GM21717 (cell line): Measurements from ENCODE around the gene CLEC14A.

Source experiments
- ATAC-seq: cut with Tn5 transposase; IDR thresholded peaks from one replicate; pipeline ENCODE4 v1.9.1; 2021; ENCODE audit warnings: mild to moderate bottlenecking, moderate library complexity; ENCODE audit not compliant: unreplicated experiment

CLEC14A gene, protein sequence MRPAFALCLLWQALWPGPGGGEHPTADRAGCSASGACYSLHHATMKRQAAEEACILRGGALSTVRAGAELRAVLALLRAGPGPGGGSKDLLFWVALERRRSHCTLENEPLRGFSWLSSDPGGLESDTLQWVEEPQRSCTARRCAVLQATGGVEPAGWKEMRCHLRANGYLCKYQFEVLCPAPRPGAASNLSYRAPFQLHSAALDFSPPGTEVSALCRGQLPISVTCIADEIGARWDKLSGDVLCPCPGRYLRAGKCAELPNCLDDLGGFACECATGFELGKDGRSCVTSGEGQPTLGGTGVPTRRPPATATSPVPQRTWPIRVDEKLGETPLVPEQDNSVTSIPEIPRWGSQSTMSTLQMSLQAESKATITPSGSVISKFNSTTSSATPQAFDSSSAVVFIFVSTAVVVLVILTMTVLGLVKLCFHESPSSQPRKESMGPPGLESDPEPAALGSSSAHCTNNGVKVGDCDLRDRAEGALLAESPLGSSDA

DNA sequence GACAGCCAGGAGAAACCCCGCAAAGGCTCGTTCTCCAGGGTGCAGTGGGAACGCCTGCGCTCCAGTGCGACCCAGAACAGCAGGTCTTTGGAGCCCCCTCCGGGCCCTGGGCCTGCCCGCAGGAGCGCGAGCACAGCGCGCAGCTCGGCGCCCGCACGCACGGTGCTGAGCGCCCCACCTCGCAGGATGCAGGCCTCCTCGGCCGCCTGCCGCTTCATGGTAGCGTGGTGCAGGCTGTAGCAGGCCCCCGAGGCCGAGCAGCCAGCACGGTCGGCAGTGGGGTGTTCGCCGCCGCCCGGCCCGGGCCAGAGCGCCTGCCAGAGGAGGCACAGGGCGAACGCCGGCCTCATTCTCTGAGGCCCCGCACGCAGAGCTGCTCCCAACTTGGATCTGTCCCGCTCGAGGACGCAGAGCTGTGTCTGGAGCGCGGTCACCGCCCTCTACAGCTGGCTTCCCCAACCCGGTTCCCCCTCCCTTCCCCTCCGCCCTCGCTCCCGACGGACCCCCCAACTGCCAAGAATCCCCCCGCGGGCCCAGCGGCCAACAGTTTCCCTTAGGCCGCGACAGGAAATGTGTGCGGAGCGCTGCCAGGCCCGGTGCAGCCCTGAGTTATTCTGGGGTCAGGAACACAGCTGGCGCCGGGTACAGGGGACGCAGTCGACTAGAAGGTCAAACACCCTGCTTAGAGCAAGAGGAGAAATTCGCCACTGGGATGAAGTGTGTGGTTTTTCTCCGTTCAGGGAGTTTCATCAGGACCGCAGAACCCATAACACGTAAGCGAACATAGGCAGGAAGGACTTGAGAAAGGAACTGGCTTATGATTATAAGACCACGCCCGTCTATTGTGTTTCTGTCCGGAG lies at the start of gene CLEC14A:
TSS of gene CLEC14A (minus strand) at position 421 of the 860 bp plus-strand sequence. CDS start at position 350, 71 bp downstream.
- ATAC-seq: no peak

DNA sequence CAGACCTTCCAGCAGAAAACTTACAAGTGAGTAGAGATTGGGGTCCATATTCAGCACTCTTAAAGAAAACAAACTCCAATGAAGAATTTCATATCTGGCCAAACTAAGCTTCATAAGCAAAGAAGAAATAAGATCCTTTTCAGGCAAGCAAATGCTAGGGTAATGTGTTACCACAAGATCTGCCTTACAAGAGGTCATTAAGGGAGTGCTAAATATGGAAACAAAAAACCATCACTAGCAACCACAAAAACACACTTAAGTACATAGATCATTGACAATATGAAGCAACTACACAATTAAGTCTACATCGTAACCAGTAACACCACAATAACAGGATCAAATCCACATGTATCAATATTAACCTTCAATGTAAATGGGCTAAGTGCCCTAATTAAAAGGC lies 47.1 kb upstream of the CLEC14A start:
- ATAC-seq: no peak

DNA sequence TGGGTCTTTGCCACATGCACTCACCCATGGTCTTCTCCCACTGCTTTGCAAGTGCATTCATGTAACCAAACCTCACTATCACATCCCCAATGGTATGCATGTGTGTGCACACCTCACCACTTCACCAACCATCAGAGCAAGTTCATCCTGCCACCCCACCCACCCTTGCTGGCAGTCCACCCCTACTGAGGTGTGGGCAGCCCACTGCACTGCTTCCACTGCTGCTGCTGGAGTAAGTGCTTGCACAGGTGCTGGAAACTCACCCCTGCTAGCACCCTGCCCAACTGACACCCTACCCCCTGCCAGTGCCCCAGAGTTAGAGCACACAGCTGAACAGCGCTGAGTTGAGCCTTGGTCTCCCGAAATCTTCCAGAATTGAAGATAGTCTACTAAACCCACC lies 46.1 kb upstream of the CLEC14A start:
- no peak for ATAC-seq

DNA sequence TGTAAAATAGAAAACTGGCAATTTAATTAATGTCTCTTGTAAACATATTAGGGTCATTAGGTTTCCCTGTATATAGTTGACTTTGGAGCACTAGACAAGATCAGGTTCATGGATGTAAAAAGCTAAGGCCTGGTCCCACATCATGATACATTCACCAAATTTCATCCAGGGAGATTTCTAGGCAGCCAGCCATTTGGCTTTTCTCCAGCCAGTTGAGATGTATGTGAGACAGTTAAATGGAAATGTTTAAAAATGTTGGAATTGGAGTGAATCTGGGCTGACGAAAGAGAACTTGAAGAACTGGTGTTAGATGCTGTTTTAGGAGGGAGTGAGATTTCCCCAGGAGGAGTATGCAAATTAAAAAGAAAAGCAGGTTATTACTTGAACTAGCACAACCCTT lies 41.8 kb upstream of the CLEC14A start:
- ATAC-seq: no peak

DNA sequence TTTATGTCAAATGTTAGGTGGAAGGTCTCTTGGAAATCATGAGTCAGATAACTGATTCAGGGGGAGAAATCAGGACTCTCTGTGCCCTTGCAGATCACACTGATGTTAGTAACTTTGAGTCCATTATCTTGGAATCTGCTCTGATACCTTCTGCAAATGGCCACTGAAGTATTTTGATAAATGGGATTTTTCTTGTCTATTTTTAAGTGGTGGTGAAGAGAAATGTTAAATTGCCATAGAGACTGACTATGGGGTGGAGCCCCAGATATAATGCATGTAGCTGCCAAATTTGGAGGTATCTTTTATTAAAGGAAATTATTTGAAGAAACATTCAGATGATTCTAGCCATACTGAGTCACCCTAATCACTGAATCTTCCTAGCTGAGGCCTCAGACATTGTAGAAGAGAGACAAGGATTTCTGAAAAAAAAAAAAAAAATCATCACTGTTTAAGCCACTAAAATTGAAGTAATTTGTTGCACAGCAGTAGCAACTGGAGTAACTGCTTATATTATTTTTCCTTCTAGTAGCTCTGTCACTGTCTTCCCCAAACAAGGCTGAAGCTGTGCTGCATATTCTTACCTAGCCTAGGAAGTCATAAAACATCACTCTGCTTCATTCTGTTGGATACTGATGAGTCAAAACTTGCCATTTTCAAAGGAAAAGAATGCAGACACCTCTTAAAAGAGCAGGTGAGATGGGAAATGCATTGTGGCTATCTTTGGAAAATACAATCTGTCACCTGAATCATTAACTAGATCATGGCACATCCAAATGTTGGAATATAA lies 36.0 kb upstream of the CLEC14A start:
- ATAC-seq: no peak

DNA sequence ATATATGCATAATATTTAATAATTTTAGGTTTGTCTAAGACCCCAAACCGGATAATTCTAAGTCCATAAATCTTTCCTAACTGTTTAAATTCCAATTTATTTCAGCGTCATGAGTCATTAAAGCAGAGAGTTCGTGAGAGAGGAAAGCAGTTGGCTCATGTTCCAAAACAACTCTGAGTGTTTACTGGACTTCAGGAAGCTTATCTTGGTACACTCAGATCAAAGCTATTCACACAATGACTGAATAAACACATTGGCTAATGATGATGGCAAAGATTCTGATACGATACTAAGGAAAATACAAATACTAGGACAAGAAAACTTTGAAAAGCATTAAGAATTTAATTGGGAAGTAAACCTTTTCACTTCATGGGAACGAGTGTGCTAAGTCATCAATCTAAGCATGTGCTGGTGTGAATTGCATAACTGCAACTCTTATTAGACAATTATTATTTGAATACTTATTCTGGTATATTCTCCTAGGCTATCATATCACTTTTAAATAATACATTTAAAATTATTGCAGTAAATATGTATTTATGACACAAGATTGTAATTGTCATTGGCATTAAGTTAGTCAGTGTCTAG lies 34.8 kb upstream of the CLEC14A start:
- ATAC-seq: no peak

DNA sequence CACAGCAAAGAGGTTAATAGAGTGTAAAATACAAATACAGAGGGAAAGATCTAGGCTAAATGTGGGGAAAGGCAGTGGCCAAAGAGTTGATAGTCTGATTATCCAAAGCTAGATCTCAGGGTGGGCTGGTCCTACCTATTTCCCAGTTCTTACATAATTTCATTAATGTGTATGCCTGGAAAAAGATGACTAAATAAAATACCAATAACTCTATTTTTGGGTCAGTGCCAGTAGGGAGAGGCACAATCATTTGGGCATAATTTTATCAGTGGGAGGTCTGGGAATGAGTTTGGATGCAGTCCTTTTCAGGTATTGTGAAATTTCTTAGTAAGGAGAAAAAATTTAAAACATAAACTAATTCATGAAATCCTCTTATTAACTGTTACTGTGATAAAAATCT lies 30.6 kb upstream of the CLEC14A start:
- no peak for ATAC-seq

DNA sequence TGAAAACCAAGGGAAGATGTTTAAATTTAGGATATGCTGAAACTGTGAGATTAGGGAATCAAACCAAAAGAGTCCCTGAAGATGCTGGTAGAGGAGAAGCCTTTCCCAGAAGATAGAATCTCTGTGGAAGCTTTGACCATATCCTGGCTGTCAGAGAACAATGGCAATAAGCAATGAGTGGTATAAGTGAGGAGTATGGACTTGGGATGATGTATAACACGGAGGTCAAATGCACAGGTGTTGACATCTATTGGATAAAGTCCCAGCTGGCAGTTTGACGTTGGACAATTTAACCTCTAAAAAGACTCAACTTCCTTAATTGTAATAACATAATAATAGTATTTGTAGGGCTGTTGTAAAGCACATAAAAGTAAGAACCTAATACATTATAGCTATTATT lies 30.1 kb upstream of the CLEC14A start:
- ATAC-seq: no peak

DNA sequence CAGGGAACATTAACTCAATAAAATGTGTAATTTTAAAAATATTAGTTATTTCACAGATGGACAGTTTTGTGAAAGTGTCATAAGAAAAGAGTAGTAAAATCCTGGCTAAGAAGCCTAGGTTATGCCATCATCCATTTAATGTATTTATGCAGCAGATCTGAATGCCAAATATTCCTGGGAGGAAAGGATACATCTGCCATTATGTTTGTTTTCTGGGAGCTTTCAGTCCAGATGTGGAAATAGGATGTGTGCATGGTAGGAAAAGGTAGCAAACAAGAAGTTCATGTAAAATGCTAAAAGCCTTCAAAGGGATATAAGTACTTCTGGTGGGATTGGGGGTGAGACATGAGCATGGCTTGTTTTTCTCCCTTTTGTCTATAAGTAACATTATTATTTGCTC lies 27.0 kb upstream of the CLEC14A start:
- ATAC-seq: no peak

DNA sequence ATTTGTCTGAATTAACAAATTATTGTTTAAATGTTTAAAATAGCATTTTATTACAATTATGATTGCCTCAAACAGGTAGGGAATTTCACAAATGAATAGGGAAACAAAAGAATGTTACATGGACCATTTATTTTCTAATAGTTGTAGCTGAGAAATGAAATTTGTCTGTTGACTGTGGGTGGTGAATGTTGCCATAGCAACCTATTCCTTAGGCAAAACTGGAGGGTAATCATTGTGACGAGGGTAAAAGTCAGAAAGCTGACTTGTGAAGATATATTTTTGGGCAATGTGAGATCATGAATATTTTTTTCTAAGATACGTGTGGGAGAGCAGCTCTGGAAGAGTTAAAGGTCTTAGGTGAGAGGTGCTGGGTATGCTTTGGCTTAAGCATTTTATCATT lies 24.2 kb upstream of the CLEC14A start:
- no peak for ATAC-seq

DNA sequence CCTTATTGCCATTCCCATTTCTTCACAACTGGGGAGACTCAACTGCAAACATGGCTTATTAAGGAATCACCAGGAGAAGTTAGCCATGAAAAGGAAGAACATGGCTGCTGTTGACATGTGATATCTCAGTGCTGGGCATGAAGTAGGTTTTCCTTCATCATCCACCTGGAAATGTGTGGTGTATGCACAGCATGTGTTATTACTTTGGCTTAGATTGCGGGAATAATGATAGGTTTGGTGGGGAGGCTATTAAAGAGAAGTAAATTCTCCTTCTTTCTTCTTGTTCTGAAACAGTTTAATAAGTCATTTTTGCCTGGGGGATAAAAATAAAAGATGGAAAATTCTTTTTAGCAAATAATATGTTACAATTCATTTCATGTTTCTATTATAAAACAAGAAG lies 23.7 kb upstream of the CLEC14A start:
- ATAC-seq: no peak

DNA sequence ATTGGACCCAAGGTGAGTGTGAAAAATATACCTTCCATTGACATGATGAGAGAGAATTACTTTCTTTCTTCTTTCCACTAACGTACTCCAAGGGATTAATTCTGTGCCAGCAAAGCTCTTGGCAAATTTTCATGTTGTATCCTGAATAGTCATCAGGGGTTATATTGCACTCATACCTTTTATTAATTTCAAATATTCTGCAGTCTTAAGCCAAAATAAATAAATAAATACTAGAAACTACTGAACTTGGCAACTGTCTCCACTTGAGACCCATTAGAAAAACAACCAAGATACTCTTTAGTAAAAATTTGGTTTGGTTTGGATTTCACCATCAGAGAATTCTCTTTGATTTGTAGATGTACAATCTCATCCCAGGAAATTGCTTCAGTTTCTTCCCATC lies 22.1 kb upstream of the CLEC14A start:
- ATAC-seq: no peak

DNA sequence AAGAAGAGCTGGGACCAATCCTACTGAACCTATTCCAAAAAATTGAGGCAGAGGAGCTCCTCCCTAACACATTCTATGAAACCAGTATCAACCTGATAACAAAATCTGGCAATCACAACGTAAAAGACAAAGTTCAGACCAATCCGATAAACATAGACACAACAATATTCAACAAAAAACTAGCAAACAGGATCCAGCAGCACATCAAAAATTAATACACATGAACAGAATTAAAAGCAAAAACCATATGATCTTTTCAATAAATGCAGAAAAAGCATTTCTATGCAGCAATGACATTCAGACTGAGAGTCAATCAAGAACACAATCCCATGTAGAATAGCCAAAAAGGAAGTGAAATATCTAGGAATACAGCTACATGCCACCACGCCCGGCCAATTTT lies 7.0 kb upstream of the CLEC14A start:
- no peak for ATAC-seq

DNA sequence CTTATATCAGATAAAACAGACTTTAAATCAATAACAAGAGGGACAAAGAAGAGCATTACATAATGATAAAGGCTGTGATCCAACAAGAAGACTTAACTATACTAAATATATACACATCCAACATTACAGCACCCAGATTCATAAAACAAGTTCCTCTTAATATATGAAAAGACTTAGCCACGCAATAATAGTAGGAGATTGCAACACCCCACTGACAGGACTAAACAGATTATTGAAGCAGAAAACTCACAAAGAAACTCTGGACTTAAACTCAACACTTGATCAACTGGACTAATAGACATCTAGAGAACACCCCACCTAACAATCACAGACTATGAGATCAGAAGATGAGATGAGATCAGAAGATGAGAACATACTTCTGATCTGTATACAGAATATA lies 5.7 kb upstream of the CLEC14A start:
- ATAC-seq: no peak

DNA sequence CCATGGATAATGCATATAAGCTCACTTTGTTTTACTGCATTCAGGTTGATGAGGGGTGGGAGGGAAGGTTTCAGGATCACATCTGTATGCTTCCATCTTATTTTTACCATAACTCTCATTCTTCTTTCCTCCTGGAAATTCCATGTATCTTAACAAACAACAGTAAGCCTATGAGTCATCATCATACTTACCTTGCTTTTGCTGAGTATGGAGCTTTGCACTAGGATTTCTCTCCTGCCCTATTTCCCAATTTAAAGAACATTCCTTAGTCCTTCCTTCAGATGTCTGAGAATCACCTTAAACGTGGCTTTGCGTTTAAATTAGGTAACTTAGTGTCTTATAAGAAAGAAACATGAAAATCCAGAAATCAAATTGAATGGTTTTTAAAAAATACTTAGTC lies 1.6 kb upstream of the CLEC14A start:
- no peak for ATAC-seq

DNA sequence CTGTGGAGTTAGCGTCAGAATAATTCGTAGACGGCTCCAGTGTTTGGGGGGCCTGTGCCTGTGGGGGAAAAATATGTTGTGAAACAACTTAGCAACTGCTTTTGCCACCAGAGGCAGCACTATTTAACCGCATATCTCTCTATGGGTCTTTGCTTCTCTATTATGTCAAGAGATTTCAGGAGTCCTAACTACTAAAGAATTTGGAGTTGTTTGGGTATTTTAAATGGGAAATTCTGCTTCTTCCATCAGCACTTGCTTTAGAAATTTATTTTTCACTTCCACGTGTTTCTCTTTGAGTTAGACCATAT lies 594 bp upstream of the CLEC14A start:
- ATAC-seq: no peak

DNA sequence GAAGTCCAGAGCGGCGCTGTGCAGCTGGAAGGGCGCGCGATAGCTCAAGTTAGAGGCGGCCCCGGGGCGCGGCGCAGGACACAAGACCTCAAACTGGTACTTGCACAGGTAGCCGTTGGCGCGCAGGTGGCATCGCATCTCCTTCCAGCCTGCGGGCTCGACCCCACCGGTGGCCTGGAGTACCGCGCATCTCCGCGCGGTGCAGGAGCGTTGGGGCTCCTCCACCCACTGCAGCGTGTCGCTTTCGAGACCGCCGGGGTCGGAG lies 553 bp downstream of the CLEC14A start:
- ATAC-seq: no peak

DNA sequence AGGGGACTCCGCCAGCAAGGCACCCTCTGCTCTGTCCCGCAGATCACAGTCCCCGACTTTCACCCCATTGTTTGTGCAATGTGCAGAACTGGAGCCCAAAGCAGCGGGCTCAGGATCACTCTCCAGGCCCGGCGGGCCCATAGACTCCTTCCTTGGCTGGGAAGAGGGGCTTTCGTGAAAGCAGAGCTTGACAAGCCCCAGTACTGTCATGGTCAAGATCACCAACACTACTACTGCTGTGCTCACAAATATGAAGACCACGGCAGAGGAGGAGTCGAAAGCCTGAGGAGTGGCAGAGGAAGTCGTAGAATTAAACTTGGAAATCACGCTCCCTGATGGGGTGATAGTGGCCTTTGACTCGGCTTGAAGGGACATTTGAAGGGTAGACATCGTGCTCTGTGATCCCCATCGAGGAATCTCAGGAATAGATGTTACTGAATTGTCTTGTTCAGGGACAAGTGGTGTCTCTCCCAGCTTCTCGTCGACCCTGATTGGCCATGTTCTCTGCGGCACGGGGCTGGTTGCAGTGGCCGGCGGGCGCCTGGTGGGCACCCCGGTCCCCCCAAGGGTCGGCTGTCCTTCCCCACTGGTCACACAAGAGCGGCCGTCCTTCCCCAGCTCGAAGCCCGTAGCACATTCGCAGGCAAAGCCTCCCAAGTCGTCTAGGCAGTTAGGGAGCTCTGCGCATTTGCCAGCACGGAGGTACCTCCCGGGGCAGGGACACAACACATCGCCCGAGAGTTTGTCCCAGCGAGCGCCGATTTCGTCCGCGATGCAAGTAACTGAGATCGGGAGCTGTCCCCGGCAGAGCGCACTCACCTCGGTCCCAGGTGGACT lies 1.1 kb downstream of the CLEC14A start:
- ATAC-seq: no peak

DNA sequence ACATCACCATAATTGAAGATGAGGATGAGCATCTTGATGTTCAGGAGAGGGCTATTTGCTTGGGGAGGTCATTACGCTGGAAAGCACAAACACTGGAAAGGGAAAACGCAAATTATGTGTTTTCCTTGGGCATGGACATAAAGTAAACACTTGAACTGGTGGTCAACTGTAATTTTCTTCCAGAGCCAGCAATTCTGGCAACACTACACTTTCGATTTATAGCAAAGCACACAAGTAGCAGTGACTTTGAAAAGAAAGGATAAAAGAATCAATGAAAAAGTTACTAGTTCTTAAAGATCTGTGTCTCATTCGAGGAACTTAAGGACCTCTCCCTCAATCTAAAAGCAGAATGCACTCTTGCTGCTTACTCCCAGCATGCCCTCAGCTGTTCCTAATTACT lies 2.2 kb downstream of the CLEC14A start:
- no peak for ATAC-seq

DNA sequence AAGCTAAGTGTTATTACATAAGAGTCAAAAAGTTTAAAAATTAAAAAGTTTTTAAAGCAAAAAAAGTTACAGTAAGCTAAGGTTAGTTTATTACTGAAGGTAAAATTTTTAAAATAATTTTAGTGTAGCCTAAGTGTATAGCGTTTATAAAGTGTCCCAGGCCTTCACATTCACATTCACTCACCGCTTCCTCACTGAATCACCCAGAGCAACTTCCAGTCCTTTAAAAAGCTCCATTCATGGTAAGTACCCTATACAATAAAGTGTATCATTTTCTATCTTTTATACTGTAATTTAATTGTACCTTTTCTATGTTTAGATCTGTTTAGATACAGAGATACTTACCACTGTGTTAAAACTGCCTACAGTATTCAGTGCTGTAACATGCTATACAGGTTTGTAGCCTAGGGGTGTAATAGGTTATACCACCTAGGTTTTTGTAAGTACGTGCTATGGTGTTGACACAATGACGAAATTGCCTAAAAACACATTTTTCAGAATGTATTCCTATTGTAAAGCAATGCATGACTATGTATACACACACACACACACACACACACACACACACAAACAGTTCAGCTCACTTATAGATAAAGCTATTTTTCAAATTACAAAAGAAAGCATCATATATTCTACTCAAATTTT lies 3.7 kb downstream of the CLEC14A start:
- no peak for ATAC-seq
